ENCODE data around the gene TMEM106A.
"Not testable (repeated sequence)": the region's sequence is repeated elsewhere in the genome, so short reads cannot be mapped to it uniquely, and the experiment has no call there.

Gene TMEM106A

GRCh38 chr17:43211480-43212402 lies at the start of gene TMEM106A:
Gene TMEM106A, plus strand, starts transcription at chr17:43211875. Its CDS starts 1,167 bp downstream, at chr17:43213042.
- DNase-seq (ENCODE audit: low spot score): peak; percentile 71

GRCh38 chr17:43165971-43166370 lies 45.7 kb upstream of the TMEM106A start:
- DNase-seq (ENCODE audit: low spot score): not testable (repeated sequence)

- no peak for DNase-seq (ENCODE audit: low spot score)
Measured at GRCh38 chr17:43169561-43170139, 42.0 kb upstream of the TMEM106A start.

- peak; percentile 94 for DNase-seq (ENCODE audit: low spot score)
Measured at GRCh38 chr17:43170140-43170765, 41.4 kb upstream of the TMEM106A start.

- peak; percentile 99 for DNase-seq (ENCODE audit: low spot score)
Measured at GRCh38 chr17:43170766-43171585, 40.7 kb upstream of the TMEM106A start, which contains the start of gene NBR1. Gene NBR1, plus strand, starts transcription at chr17:43171214. Its CDS starts 4,586 bp downstream, at chr17:43175800.

- peak; percentile 8 for DNase-seq (ENCODE audit: low spot score)
Measured at GRCh38 chr17:43171586-43172487, 39.8 kb upstream of the TMEM106A start.

GRCh38 chr17:43175213-43176118 lies 36.2 kb upstream of the TMEM106A start:
- DNase-seq (ENCODE audit: low spot score): no peak

- peak; percentile 1 for DNase-seq (ENCODE audit: low spot score)
Measured at GRCh38 chr17:43176119-43176570, 35.5 kb upstream of the TMEM106A start.

GRCh38 chr17:43183921-43184320 lies 27.8 kb upstream of the TMEM106A start:
- DNase-seq (ENCODE audit: low spot score): no peak

- not testable (repeated sequence) for DNase-seq (ENCODE audit: low spot score)
Measured at GRCh38 chr17:43186656-43187055, 25.0 kb upstream of the TMEM106A start.

GRCh38 chr17:43193251-43193650 lies 18.4 kb upstream of the TMEM106A start:
- no peak for DNase-seq (ENCODE audit: low spot score)

- DNase-seq (ENCODE audit: low spot score): no peak
Measured at GRCh38 chr17:43199633-43200032, 12.0 kb upstream of the TMEM106A start.

GRCh38 chr17:43200127-43200526 lies 11.5 kb upstream of the TMEM106A start:
- DNase-seq (ENCODE audit: low spot score): no peak

- not testable (repeated sequence) for DNase-seq (ENCODE audit: low spot score)
Measured at GRCh38 chr17:43203013-43203412, 8.7 kb upstream of the TMEM106A start.

- no peak for DNase-seq (ENCODE audit: low spot score)
Measured at GRCh38 chr17:43210576-43210975, 1.1 kb upstream of the TMEM106A start.

GRCh38 chr17:43211123-43211479 lies 574 bp upstream of the TMEM106A start:
- DNase-seq (ENCODE audit: low spot score): no peak

GRCh38 chr17:43212641-43213490 lies 1.2 kb downstream of the TMEM106A start:
- DNase-seq (ENCODE audit: low spot score): no peak

GRCh38 chr17:43213545-43213944 lies 1.9 kb downstream of the TMEM106A start:
- no peak for DNase-seq (ENCODE audit: low spot score)

- no peak for DNase-seq (ENCODE audit: low spot score)
Measured at GRCh38 chr17:43215341-43215740, 3.7 kb downstream of the TMEM106A start.

Measured in CD4-positive, alpha-beta T cell treated with Interleukin-2 at 100 ng/mL for 4 hours (primary cell).